Panc1 (cell line): Measurements from ENCODE around the gene HNF1B. TPM values are rescaled to one million over a fixed set of nuclear protein-coding genes. Genes with fewer than 3 reads are reported as not detected.

Source experiments
- ATAC-seq: fragments of 200-7000 bp; cut with Tn5 transposase; 2 replicates; pipeline ENCODE4 v1.9.1; 2020; ENCODE audit warnings: mild to moderate bottlenecking, moderate library complexity
- BruUV-seq: library from RNA; stranded (reverse); fragments of 400-500 nt; replicated peaks from 2 replicates; lab custom pipeline; 2021; lab: Mats Ljungman, UMichigan
- CTCF ChIA-PET: fragments of 300-600 bp; sonication (Branson Sonifier 250); formaldehyde crosslinking; loops from one replicate; lab custom pipeline; 2022; ENCODE audit warnings: antibody characterized with exemption; lab: Charles Lee
- POLR2A ChIA-PET: fragments of 300-600 bp; sonication (Branson Sonifier 250); formaldehyde crosslinking; loops from one replicate; lab custom pipeline; 2022; ENCODE audit warnings: antibody characterized with exemption; lab: Charles Lee
- DNase-seq: peaks from one replicate; pipeline ENCODE4 v3.0.0-alpha.2; 2010; ENCODE audit warnings: low read depth, low spot score
- H3K27ac ChIP-seq: 2 replicates; pipeline ENCODE4 v1.5.1; 2011; ENCODE audit warnings: mild to moderate bottlenecking, low read length, inconsistent platforms
- H3K27me3 ChIP-seq: fragments of 200-500 bp; sonication (Bioruptor generic); 2 replicates; pipeline ENCODE4 v1.6.0; 2014; ENCODE audit warnings: low read length, inconsistent platforms; ENCODE audit not compliant: control insufficient read depth, insufficient read depth
- H3K36me3 ChIP-seq: fragments of 200-500 bp; sonication (Bioruptor generic); 2 replicates; pipeline ENCODE4 v1.5.1; 2014; ENCODE audit warnings: inconsistent platforms, mild to moderate bottlenecking, low read length, moderate library complexity; ENCODE audit not compliant: control insufficient read depth, insufficient read depth
- H3K4me1 ChIP-seq: 2 replicates; pipeline ENCODE4 v1.5.1; 2011; ENCODE audit warnings: inconsistent platforms, mild to moderate bottlenecking, low read length, moderate library complexity; ENCODE audit not compliant: control insufficient read depth, insufficient read depth
- H3K4me3 ChIP-seq, 2 experiments: 2 replicates each; pipeline ENCODE4 v1.5.1; 2011 to 2012; ENCODE audit warnings: low read depth in 2 of 2, low read length in 2 of 2, mild to moderate bottlenecking in 2 of 2, inconsistent platforms in 1 of 2, moderate library complexity in 1 of 2
- H3K9me3 ChIP-seq: fragments of 200-500 bp; sonication (Bioruptor generic); 2 replicates; pipeline ENCODE4 v1.5.1; 2014; ENCODE audit warnings: low read depth, mild to moderate bottlenecking, inconsistent platforms, low read length, moderate library complexity; ENCODE audit not compliant: control insufficient read depth, insufficient read depth
- POLR2AphosphoS5 ChIP-seq: IDR thresholded peaks from 2 replicates; pipeline ENCODE4 v1.6.1; 2012; ENCODE audit warnings: mild to moderate bottlenecking, low read depth, low read length, moderate library complexity
- SIN3A ChIP-seq: IDR thresholded peaks from 2 replicates; pipeline ENCODE4 v1.6.1; 2012; ENCODE audit warnings: low read depth, mild to moderate bottlenecking, low read length, moderate library complexity, borderline replicate concordance; ENCODE audit not compliant: insufficient read depth
- TCF7L2 ChIP-seq: IDR thresholded peaks from 2 replicates; pipeline ENCODE4 v1.6.1; 2011; ENCODE audit warnings: mild to moderate bottlenecking, low read depth, low read length, inconsistent platforms
- in situ Hi-C: cut with HindIII; loops from 2 replicates; pipeline ENCODE4 v1.10.0; 2016; ENCODE audit warnings: low sequenced_read_pairs, low pct_unique_long_range_greater_than_20kb
- intact Hi-C: fragments of 100-400 bp; cut with micrococcal nuclease; formaldehyde crosslinking; loops from one replicate; pipeline ENCODE4 v1.10.0; 2022; ENCODE audit not compliant: unreplicated experiment
- total RNA-seq: library from RNA; stranded (reverse); gene quantifications from one replicate; pipeline ENCODE4 v1.2.1, GENCODE V29; 2021; ENCODE audit not compliant: unreplicated experiment
- TF ChIP-seq, protein P1 (sequence below), 2 experiments: IDR thresholded peaks; 2 replicates each; pipeline ENCODE4 v1.6.1; 2011 to 2012; ENCODE audit warnings: low read depth in 2 of 2, control low read depth in 1 of 2, low read length in 1 of 2, mild to moderate bottlenecking in 1 of 2, moderate library complexity in 1 of 2; ENCODE audit not compliant: insufficient read depth in 1 of 2
- TF ChIP-seq, protein P2 (sequence below): fragments of 450-650 bp; IDR thresholded peaks from 2 replicates; pipeline ENCODE4 v1.5.1; 2017; ENCODE audit warnings: mild to moderate bottlenecking

Gene HNF1B
- total RNA-seq, 1 experiment from 2014 or later, result not detected

- ATAC-seq (no peak), DNase-seq (no peak)
- H3K27me3 ChIP-seq, result no peaks in the 10 kb centered on the region; the same call in 1 of the 2 replicates
- no TSS peak for BruUV-seq
- H3K4me1 ChIP-seq, result no peaks in the 10 kb centered on the region
- no peak overlapping the region for H3K27ac ChIP-seq
- no peak overlapping the region for H3K4me3 ChIP-seq
- H3K36me3 ChIP-seq, result no peaks in the 10 kb centered on the region
- ChIA-PET POLR2A (no interaction called here), CTCF (interaction anchor here (0.6 kb wide), 1 partner anchor 100 kb away, joined by 3 read pairs; no protein-coding TSS in a partner anchor)
- in situ Hi-C loops (no loop called here), intact Hi-C loops (no loop called here)
- no peaks in the 10 kb centered on the region for H3K9me3 ChIP-seq
- TF ChIP-seq TCF7L2, result no peak
- no peak for TF ChIP-seq SIN3A
- TF ChIP-seq, protein P1, sequence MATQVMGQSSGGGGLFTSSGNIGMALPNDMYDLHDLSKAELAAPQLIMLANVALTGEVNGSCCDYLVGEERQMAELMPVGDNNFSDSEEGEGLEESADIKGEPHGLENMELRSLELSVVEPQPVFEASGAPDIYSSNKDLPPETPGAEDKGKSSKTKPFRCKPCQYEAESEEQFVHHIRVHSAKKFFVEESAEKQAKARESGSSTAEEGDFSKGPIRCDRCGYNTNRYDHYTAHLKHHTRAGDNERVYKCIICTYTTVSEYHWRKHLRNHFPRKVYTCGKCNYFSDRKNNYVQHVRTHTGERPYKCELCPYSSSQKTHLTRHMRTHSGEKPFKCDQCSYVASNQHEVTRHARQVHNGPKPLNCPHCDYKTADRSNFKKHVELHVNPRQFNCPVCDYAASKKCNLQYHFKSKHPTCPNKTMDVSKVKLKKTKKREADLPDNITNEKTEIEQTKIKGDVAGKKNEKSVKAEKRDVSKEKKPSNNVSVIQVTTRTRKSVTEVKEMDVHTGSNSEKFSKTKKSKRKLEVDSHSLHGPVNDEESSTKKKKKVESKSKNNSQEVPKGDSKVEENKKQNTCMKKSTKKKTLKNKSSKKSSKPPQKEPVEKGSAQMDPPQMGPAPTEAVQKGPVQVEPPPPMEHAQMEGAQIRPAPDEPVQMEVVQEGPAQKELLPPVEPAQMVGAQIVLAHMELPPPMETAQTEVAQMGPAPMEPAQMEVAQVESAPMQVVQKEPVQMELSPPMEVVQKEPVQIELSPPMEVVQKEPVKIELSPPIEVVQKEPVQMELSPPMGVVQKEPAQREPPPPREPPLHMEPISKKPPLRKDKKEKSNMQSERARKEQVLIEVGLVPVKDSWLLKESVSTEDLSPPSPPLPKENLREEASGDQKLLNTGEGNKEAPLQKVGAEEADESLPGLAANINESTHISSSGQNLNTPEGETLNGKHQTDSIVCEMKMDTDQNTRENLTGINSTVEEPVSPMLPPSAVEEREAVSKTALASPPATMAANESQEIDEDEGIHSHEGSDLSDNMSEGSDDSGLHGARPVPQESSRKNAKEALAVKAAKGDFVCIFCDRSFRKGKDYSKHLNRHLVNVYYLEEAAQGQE (IDR thresholded peaks at IDR 0.05; ENCODE audit: insufficient read depth in 1 of 2, low read depth in 2 of 2, low read length in 1 of 2), result no peak
- no peak for TF ChIP-seq POLR2AphosphoS5
- TF ChIP-seq, protein P2, sequence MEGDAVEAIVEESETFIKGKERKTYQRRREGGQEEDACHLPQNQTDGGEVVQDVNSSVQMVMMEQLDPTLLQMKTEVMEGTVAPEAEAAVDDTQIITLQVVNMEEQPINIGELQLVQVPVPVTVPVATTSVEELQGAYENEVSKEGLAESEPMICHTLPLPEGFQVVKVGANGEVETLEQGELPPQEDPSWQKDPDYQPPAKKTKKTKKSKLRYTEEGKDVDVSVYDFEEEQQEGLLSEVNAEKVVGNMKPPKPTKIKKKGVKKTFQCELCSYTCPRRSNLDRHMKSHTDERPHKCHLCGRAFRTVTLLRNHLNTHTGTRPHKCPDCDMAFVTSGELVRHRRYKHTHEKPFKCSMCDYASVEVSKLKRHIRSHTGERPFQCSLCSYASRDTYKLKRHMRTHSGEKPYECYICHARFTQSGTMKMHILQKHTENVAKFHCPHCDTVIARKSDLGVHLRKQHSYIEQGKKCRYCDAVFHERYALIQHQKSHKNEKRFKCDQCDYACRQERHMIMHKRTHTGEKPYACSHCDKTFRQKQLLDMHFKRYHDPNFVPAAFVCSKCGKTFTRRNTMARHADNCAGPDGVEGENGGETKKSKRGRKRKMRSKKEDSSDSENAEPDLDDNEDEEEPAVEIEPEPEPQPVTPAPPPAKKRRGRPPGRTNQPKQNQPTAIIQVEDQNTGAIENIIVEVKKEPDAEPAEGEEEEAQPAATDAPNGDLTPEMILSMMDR, result no peak
Observed at GRCh38 chr17:37759014-37759637, 14.3 kb upstream of the HNF1B start.

DNA sequence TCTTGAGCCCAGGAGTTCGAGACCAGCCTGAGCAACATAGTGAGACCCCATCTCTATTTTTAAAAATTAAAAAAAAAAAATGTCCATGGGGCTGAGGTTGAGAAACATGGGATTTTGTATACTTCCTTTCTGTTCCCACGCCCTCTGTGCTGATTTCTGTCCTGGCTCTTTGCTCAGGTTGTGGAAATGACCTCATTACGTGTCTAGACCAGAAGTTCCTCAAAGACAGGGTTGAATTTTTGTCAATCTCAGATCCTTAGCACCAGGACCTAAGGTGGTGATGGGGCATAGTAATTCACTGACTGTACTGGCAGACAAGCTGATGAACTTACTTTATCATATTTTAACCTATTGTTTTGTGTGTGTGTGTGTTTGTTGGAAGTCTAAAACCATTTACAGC is 11.2 kb upstream of the HNF1B start:
- ATAC-seq (no peak), DNase-seq (no peak)
- H3K36me3 ChIP-seq, result no peaks in the 10 kb centered on the region
- in situ Hi-C loops (no loop called here), intact Hi-C loops (no loop called here)
- no TSS peak for BruUV-seq
- H3K4me1 ChIP-seq, result no peaks in the 10 kb centered on the region
- TF ChIP-seq, protein P2, result no peak
- TF ChIP-seq, protein P1 (IDR thresholded peaks at IDR 0.05; ENCODE audit: insufficient read depth in 1 of 2, low read depth in 2 of 2, low read length in 1 of 2), result no peak
- no peak for TF ChIP-seq POLR2AphosphoS5
- TF ChIP-seq TCF7L2, result no peak
- TF ChIP-seq SIN3A, result no peak
- ChIA-PET POLR2A (no interaction called here), CTCF (no interaction called here)
- no peaks in the 10 kb centered on the region for H3K27me3 ChIP-seq
- H3K27ac ChIP-seq, result no peak overlapping the region
- H3K9me3 ChIP-seq, result no peaks in the 10 kb centered on the region
- no peak overlapping the region for H3K4me3 ChIP-seq
